GM12801 (cell line): ENCODE data around the gene HTATIP2.

Experiments used
- CTCF ChIP-seq: IDR thresholded peaks from one replicate; pipeline ENCODE4 v1.5.1; 2011; ENCODE audit warnings: control low read depth; ENCODE audit not compliant: insufficient read length; ENCODE audit errors: extremely low read depth

The HTATIP2 gene

GRCh38 chr11:20363149-20363499 lies 390 bp upstream of the HTATIP2 start:
- no peak for TF ChIP-seq CTCF

GRCh38 chr11:20364341-20364792 lies 853 bp downstream of the HTATIP2 start:
- TF ChIP-seq CTCF = no peak

- no peak for TF ChIP-seq CTCF
Measured at GRCh38 chr11:20367313-20367948, 3.9 kb downstream of the HTATIP2 start.

- TF ChIP-seq CTCF = no peak
Measured at GRCh38 chr11:20368438-20368837, 4.9 kb downstream of the HTATIP2 start.

GRCh38 chr11:20369826-20370225 lies 6.3 kb downstream of the HTATIP2 start:
- TF ChIP-seq CTCF = no peak

- TF ChIP-seq CTCF = no peak
Measured at GRCh38 chr11:20372081-20372626, 8.6 kb downstream of the HTATIP2 start.

- TF ChIP-seq CTCF = no peak
Measured at GRCh38 chr11:20373147-20373546, 9.6 kb downstream of the HTATIP2 start.
